Epithelial cell of alveolus of lung (primary cell): ENCODE results near the gene NDUFC2. TPM values are rescaled to one million over a fixed set of nuclear protein-coding genes. Genes with fewer than 3 reads are reported as not detected.

Experiments
- total RNA-seq: library from RNA; depleted of rRNA; stranded (reverse); fragments of >200 nt; gene quantifications from 2 replicates; pipeline ENCODE4 v1.2.1, GENCODE V29; 2015

The NDUFC2 gene
- 91.5 and 161 TPM in 2 replicates for total RNA-seq

DNA sequence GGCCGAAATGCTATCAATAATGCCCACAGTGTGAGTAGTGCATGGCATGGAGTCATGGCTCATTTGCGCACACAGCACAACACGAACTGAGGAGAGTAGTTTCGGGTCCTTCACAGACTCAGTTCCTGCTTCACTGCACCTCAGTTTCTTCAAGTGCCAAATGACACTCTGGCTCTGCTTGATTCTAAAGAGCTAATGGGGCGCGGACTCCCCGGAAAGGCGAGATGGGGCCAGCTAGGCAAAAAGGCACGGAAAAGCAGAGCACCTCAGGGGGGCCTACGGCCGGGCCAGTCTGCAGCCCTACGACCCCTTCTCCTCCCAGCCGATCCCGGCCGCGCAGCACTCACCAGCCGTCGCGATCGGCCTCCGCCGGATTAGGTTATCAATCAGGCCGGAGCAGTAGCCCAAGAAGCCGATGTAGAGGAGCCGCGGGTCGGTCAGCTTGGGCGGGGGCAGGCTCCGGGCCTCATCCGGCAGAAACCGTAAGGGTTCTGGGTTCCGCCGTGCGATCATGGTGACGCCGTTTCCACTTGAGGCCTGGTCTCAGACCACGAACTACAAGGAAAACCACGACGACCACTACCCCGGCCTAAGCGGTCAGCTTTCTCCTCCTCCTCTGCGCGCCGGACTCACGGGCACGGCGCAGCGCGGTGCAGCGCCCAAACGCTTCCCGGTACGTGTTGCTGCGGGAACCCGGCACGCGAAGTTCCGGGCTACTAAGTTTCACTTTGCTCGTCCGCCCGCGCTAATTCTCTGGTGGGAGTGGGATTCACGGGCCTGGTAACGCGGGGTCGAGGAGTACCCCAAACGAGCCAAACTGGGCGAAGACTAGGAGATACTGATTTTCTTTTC lies at the start of gene NDUFC2:
TSS of gene NDUFC2 (minus strand) at position 631 of the 852 bp plus-strand sequence. CDS start at position 513, 118 bp downstream.

DNA sequence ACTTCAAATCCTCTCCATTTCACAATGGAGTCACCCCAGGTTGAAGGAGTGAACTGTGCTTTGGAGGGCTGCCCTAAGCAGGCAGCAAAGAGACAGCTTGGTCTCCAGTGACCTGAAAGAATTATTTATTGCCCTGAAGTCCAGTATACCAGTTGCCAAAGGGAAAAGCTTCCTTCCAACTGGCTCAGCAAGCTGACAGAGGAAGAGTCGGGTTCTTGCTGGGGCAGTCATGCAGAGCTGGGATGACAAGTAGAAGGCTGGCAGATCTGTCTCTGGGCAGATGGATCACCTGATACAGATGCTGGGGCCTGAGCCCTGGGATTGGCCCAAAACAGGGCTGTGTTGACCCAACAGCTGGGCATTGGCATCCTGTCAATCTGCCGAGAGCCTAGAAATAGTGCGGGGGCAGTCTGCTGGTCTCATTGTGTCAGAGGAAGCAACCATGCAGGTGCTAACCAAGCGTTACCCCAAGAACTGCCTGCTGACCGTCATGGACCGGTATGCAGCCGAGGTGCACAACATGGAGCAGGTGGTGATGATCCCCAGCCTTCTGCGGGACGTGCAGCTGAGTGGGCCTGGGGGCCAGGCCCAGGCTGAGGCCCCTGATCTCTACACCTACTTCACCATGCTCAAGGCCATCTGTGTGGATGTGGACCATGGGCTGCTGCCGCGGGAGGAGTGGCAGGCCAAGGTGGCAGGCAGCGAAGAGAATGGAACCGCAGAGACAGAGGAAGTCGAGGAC lies 16.1 kb downstream of the NDUFC2 start, which contains the start of gene THRSP:
TSS of gene THRSP (plus strand) at position 422 of the 742 bp plus-strand sequence. CDS start at position 443, 21 bp downstream.

DNA sequence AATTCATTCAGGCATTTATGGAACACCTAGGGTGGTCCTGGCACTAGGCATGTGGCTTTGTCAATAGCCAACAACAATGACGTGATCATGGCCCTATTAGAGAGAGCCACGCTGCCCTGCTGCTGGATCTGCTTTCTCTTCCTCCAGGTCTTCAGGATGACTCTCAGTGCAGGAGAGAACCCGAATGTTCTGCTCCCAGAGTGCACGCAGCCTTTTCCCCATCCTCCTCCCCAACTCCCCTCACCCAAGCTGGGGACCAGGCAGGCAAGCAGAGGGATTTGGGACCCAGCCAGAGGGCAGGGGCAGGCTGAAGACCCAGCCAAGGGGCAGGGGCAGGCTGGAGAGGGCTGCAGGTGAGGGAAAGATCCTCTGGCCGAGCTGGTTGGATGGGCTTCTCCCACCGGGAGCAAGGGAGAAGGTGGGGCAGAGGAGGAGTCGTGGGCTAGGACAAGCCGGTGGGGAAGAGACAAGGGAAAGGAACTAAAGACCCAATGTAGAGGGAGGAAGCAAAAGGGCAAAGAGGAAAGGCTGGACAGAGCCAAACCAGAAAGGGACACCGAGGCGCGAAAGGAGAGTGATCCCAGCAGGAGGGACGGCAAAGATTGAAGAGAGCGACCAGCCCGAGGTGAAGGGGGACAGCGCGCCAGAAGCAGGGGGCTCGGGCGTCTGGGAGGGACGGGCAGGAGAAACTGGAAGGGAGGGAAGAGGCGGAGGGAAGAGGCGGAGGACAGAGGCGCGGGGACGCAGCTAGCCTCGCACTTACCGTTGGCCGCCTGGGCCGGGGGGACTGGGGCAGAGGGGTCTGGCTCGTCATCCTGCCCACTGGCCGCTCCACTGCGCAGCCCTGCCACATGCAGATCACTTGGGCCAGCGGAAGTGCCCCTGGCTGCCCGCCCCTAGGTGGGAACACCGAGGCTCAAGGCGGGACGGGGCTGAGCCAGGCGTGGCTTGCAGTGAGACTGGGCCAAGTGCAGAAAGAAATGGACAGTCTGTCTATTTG lies 57.0 kb downstream of the NDUFC2 start, which contains the start of gene KCTD14:
TSS of gene KCTD14 (minus strand) at position 880 of the 1,000 bp plus-strand sequence. CDS start at position 853, 27 bp downstream.

Other genes with a start within 250 kb of the NDUFC2 start
- gene INTS4, start 85.2 kb downstream of the NDUFC2 start, total RNA-seq = 14.6 and 15.6 TPM in 2 replicates
- gene KCTD14, start 56.6 kb downstream of the NDUFC2 start, total RNA-seq = 2.0 and 4.8 TPM in 2 replicates
- not detected in 2 replicates for gene THRSP, start 16.0 kb downstream of the NDUFC2 start, total RNA-seq
- 34.7 and 40.0 TPM in 2 replicates for gene ALG8, start 59.8 kb upstream of the NDUFC2 start, total RNA-seq
- 5.3 and 11.2 TPM in 2 replicates for gene KCTD21, start 108.8 kb upstream of the NDUFC2 start, total RNA-seq
- gene USP35, start 109.1 kb upstream of the NDUFC2 start, total RNA-seq = 5.4 and 7.5 TPM in 2 replicates